ENCODE measurements around the gene HPGDS.
A peak's percentile ranks its signal among the peaks of the same experiment; 100 is the strongest.
"Not testable (repeated sequence)": the region's sequence is repeated elsewhere in the genome, so short reads cannot be mapped to it uniquely, and the experiment has no call there.

Gene HPGDS

GRCh38 chr4:94342694-94343093 lies at the start of gene HPGDS:
TSS of gene HPGDS (minus strand) at chr4:94342836. CDS start at chr4:94334629, 8,207 bp downstream.
- DNase-seq, result peak; percentile 39 to 52

DNA sequence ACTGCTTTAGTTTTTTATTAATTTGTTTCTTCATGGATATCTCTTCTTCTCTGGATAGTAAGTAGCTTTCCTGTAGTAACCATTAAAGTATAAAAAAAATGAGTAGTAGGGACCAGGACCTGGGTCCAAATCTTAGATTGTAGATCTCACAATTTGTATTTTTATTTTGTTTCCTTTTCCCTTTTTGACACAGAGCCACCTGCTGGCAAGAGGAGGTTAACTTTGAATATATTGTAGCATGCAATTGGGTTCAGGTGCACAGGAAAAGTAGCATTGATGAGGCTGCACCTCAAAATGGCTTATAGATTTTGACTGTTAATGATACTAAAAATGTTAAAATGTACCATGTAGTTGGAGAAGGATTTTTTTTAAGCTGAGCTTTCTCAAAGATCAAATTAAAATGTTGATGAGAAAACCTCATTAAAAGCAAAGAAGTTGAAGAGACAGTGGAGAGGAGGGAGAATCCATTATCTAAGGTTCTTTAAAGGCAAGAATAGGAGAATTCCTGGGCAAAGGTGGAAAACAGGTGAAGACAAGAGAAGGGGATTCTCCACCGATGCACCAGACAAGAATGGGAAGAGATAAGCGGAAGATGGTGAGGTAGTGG lies 48.3 kb upstream of the HPGDS start:
- peak; percentile 9 to 57 for DNase-seq

GRCh38 chr4:94389595-94390267 lies 47.1 kb upstream of the HPGDS start:
- DNase-seq, result no peak

DNA sequence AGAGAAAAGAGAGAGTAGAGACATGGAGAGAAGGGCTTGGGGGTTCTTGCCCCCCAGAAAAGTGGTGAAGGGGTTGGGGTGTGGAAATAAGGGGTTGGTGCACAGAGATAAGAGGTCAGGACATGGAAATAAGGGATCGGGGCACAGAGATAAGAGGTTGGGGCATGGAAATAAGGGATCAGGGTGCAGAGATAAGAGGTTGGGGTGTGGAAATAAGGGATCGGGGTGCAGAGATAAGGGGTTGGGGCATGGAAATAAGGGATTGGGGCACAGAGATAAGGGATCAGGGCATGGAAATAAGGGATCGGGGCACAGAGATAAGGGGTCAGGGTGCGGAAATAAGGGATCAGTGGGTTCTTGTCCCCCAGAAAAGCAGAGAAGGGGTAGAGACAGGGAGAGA lies 45.3 kb upstream of the HPGDS start:
- not testable (repeated sequence) for DNase-seq

DNA sequence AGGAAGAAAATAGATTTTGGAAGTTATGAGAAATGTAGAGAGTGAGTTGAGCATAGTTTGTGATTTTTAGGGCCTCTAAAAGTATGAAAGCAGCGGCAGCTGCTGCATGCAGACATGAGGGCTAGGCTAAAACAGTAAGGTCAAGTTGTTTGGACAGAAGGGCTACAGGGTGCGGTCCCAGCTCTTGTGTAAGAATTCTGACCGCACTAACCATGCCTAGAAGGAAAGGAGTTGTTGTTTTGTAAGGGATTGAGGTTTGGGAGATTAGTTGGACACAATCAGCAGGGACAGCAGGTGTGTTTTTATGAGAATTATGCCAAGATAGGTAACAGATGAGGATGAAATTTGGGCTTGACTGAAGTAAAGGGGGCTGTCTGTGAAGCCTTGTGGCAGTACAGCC lies 42.8 kb upstream of the HPGDS start:
- DNase-seq, result not testable (repeated sequence)

DNA sequence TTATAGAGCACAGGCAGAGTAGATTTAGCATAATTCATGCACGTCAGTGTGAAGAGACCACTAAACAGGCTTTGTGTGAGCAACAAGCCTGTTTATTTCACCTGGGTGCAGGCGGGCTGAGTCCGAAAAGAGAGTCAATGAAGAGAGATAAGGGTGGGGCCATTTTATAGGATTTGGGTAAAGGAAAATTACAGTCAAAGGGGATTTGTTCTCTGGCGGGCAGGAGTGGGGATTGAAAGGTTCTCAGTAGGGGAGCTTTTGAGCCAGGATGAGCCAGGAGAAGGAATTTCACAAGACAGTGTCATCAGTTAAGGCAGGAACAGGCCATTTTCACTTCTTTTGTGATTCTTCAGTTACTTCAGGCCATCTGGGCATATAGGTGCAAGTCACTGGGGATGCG lies 40.3 kb upstream of the HPGDS start:
- DNase-seq, result not testable (repeated sequence)

DNA sequence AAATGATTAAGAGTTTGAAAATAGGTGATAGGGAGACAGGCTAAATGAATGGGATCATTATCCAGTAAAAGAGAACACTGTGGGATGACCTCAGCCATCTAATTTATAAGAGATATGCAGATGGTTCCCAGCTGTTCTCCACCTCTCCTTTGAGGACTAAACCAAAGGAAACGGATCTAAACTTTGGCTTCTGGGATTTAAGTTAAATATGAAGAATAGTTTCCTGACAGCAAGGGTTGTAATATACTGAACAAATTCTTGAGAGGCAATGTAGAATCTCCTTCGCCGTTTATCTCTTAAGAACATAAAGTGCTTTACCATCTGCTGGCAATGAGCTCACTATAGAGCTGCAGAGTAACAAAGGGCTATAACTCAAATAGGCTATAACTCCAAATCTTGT lies 35.4 kb upstream of the HPGDS start:
- DNase-seq, result no peak

DNA sequence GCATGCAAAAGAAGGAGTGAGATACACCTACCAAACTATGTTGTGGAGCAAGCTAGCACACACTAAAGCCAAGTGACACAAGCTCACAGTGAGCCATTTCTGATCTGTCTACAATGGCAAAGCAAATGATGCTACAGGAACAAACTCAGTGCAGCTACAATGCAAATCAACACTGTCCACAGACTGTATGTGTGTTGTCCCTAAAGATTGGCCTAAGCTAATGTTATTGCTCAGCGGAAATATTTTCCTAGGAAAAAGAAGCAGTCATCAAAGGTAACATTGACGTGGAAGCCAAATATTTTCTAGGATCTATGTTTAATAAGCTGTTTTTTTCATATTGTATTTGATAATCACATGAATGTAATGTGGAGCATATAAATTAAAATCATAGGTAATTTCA lies 34.7 kb upstream of the HPGDS start:
- DNase-seq, result no peak

DNA sequence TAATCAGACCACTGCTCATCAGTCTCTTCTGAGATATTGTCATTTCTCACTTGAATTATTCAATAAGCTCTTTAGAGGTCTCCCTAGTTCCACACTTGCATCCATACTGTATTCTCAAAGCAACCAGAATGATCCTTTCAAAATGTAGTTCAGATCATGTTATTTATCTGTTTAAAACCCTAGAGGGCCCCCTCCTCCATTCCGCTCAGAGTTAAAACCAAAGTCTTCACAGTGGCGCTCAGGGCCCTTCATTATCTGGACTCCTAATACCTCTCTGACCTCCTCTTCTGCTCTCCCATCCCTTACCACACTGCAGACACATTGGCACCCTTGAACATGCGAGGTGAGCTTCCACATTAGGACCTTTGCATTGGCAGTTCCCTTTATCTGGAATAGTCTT lies 32.7 kb upstream of the HPGDS start:
- DNase-seq, result no peak

- DNase-seq, result no peak
These were observed 31.1 kb upstream of the HPGDS start for GRCh38 chr4:94373752-94374151.

GRCh38 chr4:94372991-94373390 lies 30.4 kb upstream of the HPGDS start:
- no peak for DNase-seq

DNA sequence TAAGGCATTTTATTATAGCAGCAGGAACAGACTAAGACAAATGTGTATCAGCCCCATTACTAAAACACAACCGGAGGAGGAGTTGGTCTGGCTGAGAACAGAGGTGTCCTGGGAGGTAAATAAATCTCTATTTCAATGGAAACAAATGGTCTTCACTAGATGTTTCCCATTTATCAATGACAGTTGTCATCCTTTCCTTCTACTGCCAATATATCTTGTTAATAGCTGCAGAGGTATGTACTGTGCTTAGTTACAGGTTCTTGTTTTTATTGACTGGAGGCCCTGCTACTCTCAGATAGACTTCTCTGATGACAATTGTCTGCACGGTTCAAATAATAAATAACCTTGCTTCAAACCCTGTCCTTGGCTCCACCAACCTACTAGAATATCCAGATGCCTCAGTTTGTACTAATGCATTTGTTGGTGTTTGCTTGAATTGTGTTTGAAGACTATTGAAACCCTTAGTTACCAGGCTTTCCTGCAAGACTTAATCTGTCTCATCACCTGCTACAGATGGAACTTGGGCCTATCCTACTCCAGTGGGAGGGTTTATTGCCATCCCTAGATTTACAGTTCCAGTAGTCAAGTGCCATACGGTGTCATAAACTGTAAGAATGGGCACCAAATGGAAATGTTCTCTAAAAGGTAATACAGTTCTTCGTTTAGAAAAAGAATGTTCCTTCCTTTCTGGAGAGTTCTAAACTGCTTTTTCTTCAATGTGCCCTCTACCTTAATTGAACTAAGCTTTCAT lies 29.8 kb upstream of the HPGDS start:
- DNase-seq, result no peak

DNA sequence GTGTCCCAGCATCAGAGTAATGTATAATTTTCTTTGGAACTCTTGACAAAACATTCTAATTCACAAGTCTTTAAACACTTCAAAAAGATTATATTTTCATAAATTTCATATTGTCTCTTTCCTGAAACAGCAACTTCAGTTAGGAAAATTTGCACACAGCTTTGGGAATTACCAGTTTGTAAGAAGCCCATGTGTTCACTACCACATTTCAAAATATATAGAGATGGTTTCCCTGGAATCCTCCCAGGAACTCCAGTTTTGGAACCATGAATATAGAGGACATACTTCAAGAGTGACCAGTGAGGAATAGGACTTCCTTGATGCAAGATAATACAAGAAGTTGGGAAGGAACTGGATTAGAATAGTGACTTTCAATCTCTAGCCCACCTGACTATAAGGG lies 28.7 kb upstream of the HPGDS start:
- DNase-seq, result no peak

GRCh38 chr4:94370533-94371254 lies 28.1 kb upstream of the HPGDS start:
- no peak for DNase-seq

- DNase-seq, result no peak
These were observed 26.4 kb upstream of the HPGDS start for GRCh38 chr4:94369046-94369445.

GRCh38 chr4:94368459-94368858 lies 25.8 kb upstream of the HPGDS start:
- no peak for DNase-seq

GRCh38 chr4:94365304-94365703 lies 22.7 kb upstream of the HPGDS start:
- no peak for DNase-seq

DNA sequence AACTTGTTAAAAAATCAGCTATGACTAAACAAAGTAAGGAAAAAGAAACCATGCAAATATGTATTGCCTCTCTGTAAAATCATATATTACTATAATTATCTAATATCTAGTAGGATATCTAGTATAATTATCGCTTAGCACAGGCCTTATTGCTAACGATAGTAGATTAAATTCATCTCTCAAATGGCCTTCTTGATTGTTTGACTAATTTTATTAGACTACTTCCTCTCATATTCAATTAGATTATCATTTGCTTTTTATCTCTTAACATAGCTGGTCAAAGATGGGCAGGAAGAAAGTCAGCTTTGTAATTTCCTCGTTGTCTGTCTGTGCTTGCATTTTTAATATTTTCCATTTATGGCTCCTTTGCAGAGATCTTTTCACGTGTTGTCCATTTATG lies 21.9 kb upstream of the HPGDS start:
- DNase-seq, result no peak

DNA sequence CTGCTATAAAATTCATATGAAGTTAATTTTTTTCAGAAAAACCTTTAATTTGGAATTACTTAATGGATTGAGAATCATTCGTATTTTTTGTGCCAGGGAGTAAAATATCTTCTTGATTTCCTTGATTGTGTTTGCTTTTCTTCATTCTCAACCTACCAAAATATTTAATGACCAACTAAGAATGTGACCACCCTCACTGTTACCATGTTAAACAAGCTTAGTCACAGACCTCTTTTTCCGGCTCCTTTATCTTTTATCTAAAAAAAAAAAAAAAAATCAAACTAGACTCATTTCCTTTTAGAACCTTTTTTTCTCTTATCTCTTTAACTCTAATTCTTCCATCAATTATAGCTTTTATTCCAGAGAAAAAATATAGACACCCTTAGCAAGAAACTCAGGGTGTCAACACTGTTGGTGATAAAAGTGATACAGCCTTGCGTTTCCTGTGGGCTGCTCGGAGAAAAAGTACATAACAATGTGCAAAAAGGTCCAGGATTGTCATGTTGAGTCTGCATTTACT lies 20.6 kb upstream of the HPGDS start:
- no peak for DNase-seq

GRCh38 chr4:94359838-94360237 lies 17.2 kb upstream of the HPGDS start:
- DNase-seq, result no peak

GRCh38 chr4:94359221-94359620 lies 16.6 kb upstream of the HPGDS start:
- DNase-seq, result no peak

DNA sequence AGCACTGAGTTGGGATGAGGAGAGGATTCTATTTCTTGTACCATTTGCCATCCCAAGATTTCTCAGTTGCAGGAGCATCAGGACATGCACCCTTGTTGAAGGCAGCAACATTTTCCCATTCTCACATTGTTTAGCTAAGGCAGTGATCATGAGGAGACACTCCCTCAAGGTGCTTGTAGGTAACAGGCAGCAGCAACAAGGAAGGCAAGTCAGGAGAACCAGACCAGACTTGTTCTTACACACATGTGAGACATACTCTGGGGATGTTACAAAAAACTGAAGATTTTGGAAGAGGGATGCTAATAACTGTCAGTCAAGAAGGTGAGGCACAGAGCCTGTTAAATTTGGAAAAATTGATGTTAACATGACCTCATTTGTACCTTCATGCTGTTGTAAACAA lies 15.5 kb upstream of the HPGDS start:
- DNase-seq, result no peak

DNA sequence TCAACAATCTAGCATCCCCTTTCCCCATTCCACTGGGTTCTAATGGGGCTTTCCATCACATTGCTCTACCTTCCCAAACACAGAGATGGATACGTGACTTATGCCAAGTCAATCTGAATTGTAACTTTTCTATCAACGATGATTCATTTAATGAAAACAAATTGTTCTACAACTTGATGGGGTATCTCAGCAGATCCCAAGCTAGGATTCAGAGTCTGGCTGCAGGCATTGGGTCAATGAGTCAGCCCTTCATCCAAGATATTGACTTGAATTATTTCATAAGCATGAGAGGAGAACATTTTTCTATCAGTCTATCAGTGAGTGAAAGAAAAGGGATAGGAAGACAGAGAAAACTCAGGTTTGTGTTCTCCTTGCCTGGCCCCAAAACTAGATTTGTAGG lies 15.0 kb upstream of the HPGDS start:
- no peak for DNase-seq

Data from inflammatory macrophage treated with lipopolysaccharide for 1 hour (primary cell).